IMR-90 (cell line): Measurements from ENCODE around the gene GPC5. TPM values are rescaled to one million over a fixed set of nuclear protein-coding genes. Genes with fewer than 3 reads are reported as not detected.

Experiments used
- ATAC-seq: fragments of 200-7000 bp; cut with Tn5 transposase; 2 replicates; pipeline ENCODE4 v1.9.1; 2020; ENCODE audit warnings: low read depth, mild to moderate bottlenecking, moderate library complexity
- BruUV-seq: library from RNA; stranded (reverse); fragments of 400-500 nt; replicated peaks from 2 replicates; lab custom pipeline; 2021; lab: Mats Ljungman, UMichigan
- CTCF ChIA-PET: fragments of 300-600 bp; formaldehyde crosslinking; extraction: SDS; loops from one replicate; lab custom pipeline; 2021; ENCODE audit warnings: antibody characterized with exemption; lab: Yijun Ruan, JAX
- POLR2A ChIA-PET: fragments of 300-600 bp; sonication (Branson Sonifier 250); formaldehyde crosslinking; loops from one replicate; lab custom pipeline; 2022; ENCODE audit warnings: antibody characterized with exemption; ENCODE audit not compliant: unreplicated experiment; lab: Charles Lee
- DNase-seq: peaks from one replicate; pipeline ENCODE4 v3.0.0; 2013
- H2AFZ ChIP-seq: replicated peaks from 2 replicates; pipeline ENCODE3; 2013; ENCODE audit warnings: low read length, mild to moderate bottlenecking; ENCODE audit not compliant: poor library complexity
- H2AK5ac ChIP-seq: 2 replicates; pipeline ENCODE4 v1.6.1; 2013; ENCODE audit warnings: low read depth, low read length, inconsistent platforms
- H2AK9ac ChIP-seq: replicated peaks from 2 replicates; pipeline ENCODE3; 2013; ENCODE audit warnings: mild to moderate bottlenecking, low read depth, low read length, moderate library complexity; ENCODE audit not compliant: poor library complexity
- H2BK120ac ChIP-seq: 2 replicates; pipeline ENCODE4 v1.6.1; 2013; ENCODE audit warnings: low read depth, low read length, inconsistent platforms
- H2BK15ac ChIP-seq: 3 replicates; pipeline ENCODE4 v1.6.1; 2013; ENCODE audit warnings: low read depth, low read length, inconsistent platforms
- H2BK20ac ChIP-seq: 2 replicates; pipeline ENCODE4 v1.6.1; 2013; ENCODE audit warnings: low read depth, mild to moderate bottlenecking, inconsistent platforms, low read length, moderate library complexity
- H2BK5ac ChIP-seq: 2 replicates; pipeline ENCODE4 v1.6.1; 2013; ENCODE audit warnings: mild to moderate bottlenecking, low read depth, low read length, inconsistent platforms; ENCODE audit not compliant: poor library complexity, severe bottlenecking
- H3K14ac ChIP-seq: replicated peaks from 2 replicates; pipeline ENCODE4 v1.6.1; 2013; ENCODE audit warnings: low read depth, low read length, inconsistent platforms
- H3K18ac ChIP-seq: 2 replicates; pipeline ENCODE4 v1.6.1; 2013; ENCODE audit warnings: low read depth, low read length, control low read depth
- H3K23ac ChIP-seq: 2 replicates; pipeline ENCODE4 v1.6.1; 2013; ENCODE audit warnings: low read depth, low read length, inconsistent platforms
- H3K27ac ChIP-seq: 2 replicates; pipeline ENCODE4 v1.5.1; 2013; ENCODE audit warnings: mild to moderate bottlenecking, control low read depth, low read length; ENCODE audit not compliant: insufficient read depth
- H3K27me3 ChIP-seq: 2 replicates; pipeline ENCODE4 v1.6.1; 2013; ENCODE audit warnings: low read length; ENCODE audit not compliant: control insufficient read depth, insufficient read depth
- H3K36me3 ChIP-seq: 2 replicates; pipeline ENCODE4 v1.6.1; 2013; ENCODE audit warnings: low read length, mixed read lengths; ENCODE audit not compliant: control insufficient read depth, insufficient read depth
- H3K4ac ChIP-seq: 2 replicates; pipeline ENCODE4 v1.6.1; 2013; ENCODE audit warnings: low read depth, low read length, inconsistent platforms
- H3K4me1 ChIP-seq: 2 replicates; pipeline ENCODE4 v1.6.1; 2013; ENCODE audit warnings: low read length, mixed read lengths; ENCODE audit not compliant: control insufficient read depth, insufficient read depth
- H3K4me2 ChIP-seq: 2 replicates; pipeline ENCODE4 v1.6.1; 2013; ENCODE audit warnings: low read depth, mild to moderate bottlenecking, control low read depth, low read length, moderate library complexity
- H3K4me3 ChIP-seq: 2 replicates; pipeline ENCODE4 v1.5.1; 2013; ENCODE audit warnings: low read depth, mild to moderate bottlenecking, control low read depth, low read length, moderate library complexity; ENCODE audit not compliant: insufficient read depth
- H3K56ac ChIP-seq: 2 replicates; pipeline ENCODE4 v1.6.1; 2013; ENCODE audit warnings: low read length, inconsistent platforms; ENCODE audit not compliant: insufficient read depth; ENCODE audit errors: extremely low read depth
- H3K79me1 ChIP-seq, 2 experiments: 2 replicates each; pipeline ENCODE4 v1.6.1; 2013; ENCODE audit warnings: low read length in 2 of 2, inconsistent platforms in 1 of 2, low read depth in 1 of 2
- H3K9ac ChIP-seq: 2 replicates; pipeline ENCODE4 v1.6.1; 2013; ENCODE audit warnings: low read depth, low read length, control low read depth
- H3K9me1 ChIP-seq: 2 replicates; pipeline ENCODE4 v1.6.1; 2013; ENCODE audit warnings: low read length, inconsistent platforms; ENCODE audit not compliant: insufficient read depth
- H3K9me3 ChIP-seq: 2 replicates; pipeline ENCODE4 v1.6.1; 2013; ENCODE audit warnings: low read length; ENCODE audit not compliant: control insufficient read depth, insufficient read depth
- H4K20me1 ChIP-seq: 2 replicates; pipeline ENCODE4 v1.6.1; 2013; ENCODE audit warnings: low read length, inconsistent platforms; ENCODE audit not compliant: insufficient read depth
- H4K5ac ChIP-seq: 2 replicates; pipeline ENCODE4 v1.6.1; 2013; ENCODE audit warnings: mild to moderate bottlenecking, low read depth, low read length, control low read depth
- H4K8ac ChIP-seq, 2 experiments: 2 replicates each; pipeline ENCODE4 v1.6.1; 2013; ENCODE audit warnings: low read depth in 2 of 2, low read length in 2 of 2, control low read depth in 1 of 2, inconsistent platforms in 1 of 2
- H4K91ac ChIP-seq: 2 replicates; pipeline ENCODE4 v1.6.1; 2013; ENCODE audit warnings: low read depth, low read length, inconsistent platforms; ENCODE audit not compliant: insufficient read depth
- BHLHE40 ChIP-seq: fragments of 150-350 bp; IDR thresholded peaks from 2 replicates; pipeline ENCODE4 v1.6.1; 2016; ENCODE audit warnings: mild to moderate bottlenecking, low read depth, low read length
- CEBPB ChIP-seq: IDR thresholded peaks from 2 replicates; pipeline ENCODE4 v1.6.1; 2012; ENCODE audit warnings: low read depth, low read length, improper control_type of control experiment
- CHD1 ChIP-seq: IDR thresholded peaks from 2 replicates; pipeline ENCODE4 v1.6.1; 2012; ENCODE audit warnings: low read depth, low read length, improper control_type of control experiment
- FOS ChIP-seq: fragments of 150-350 bp; IDR thresholded peaks from 2 replicates; pipeline ENCODE4 v1.6.1; 2016; ENCODE audit warnings: low read depth, low read length
- MAFK ChIP-seq: IDR thresholded peaks from 2 replicates; pipeline ENCODE4 v1.6.1; 2012; ENCODE audit warnings: low read depth, low read length, improper control_type of control experiment
- MAZ ChIP-seq: IDR thresholded peaks from 2 replicates; pipeline ENCODE4 v1.6.1; 2012; ENCODE audit warnings: low read depth, mild to moderate bottlenecking, low read length, improper control_type of control experiment, moderate library complexity, borderline replicate concordance
- MXI1 ChIP-seq: IDR thresholded peaks from 2 replicates; pipeline ENCODE4 v1.6.1; 2012; ENCODE audit warnings: low read depth, mild to moderate bottlenecking, low read length, moderate library complexity, borderline replicate concordance
- NFE2L2 ChIP-seq: fragments of 150-350 bp; IDR thresholded peaks from 2 replicates; pipeline ENCODE4 v1.6.1; 2016; ENCODE audit warnings: low read depth, mild to moderate bottlenecking, low read length
- POLR2A ChIP-seq: IDR thresholded peaks from 2 replicates; pipeline ENCODE4 v1.6.1; 2012; ENCODE audit warnings: mild to moderate bottlenecking, low read depth, low read length
- RAD21 ChIP-seq: IDR thresholded peaks from 2 replicates; pipeline ENCODE4 v1.6.1; 2012; ENCODE audit warnings: low read length, improper control_type of control experiment
- RCOR1 ChIP-seq: IDR thresholded peaks from 2 replicates; pipeline ENCODE4 v1.6.1; 2012; ENCODE audit warnings: mild to moderate bottlenecking, low read length, improper control_type of control experiment; ENCODE audit not compliant: insufficient replicate concordance
- RFX5 ChIP-seq: IDR thresholded peaks from 2 replicates; pipeline ENCODE4 v1.8.0; 2012; ENCODE audit warnings: low read depth, mild to moderate bottlenecking, low read length, moderate library complexity
- SMC3 ChIP-seq: fragments of 150-350 bp; IDR thresholded peaks from 2 replicates; pipeline ENCODE4 v1.6.1; 2016; ENCODE audit warnings: low read depth, mild to moderate bottlenecking, antibody characterized with exemption, low read length, moderate library complexity
- USF2 ChIP-seq: fragments of 150-350 bp; IDR thresholded peaks from 2 replicates; pipeline ENCODE4 v1.6.1; 2017; ENCODE audit warnings: mild to moderate bottlenecking, antibody characterized with exemption, low read length, low read depth
- WGBS, 2 experiments: methylation state at CpG; one replicate each; pipeline versions ENCODE4 v1.1.5 to v1.1.7; 2013; ENCODE audit warnings: missing lambda C conversion rate in 2 of 2; ENCODE audit not compliant: insufficient read length in 1 of 2; ENCODE audit errors: extremely low coverage in 2 of 2; 5-methylcytosine and 5-hydroxymethylcytosine counted together
- dilution Hi-C: fragments of 300-500 bp; cut with HindIII; formaldehyde crosslinking; loops from one replicate; pipeline ENCODE4 v1.14.3; 2018; ENCODE audit warnings: low sequenced_read_pairs; ENCODE audit not compliant: unreplicated experiment
- in situ Hi-C: fragments of 300-500 bp; cut with MboI; formaldehyde crosslinking; loops from 3 replicates; pipeline ENCODE4 v1.14.3; 2019; ENCODE audit warnings: low sequenced_read_pairs, inconsistent platforms, mixed read lengths
- intact Hi-C: fragments of 100-400 bp; cut with micrococcal nuclease; formaldehyde crosslinking; loops from 2 replicates; pipeline ENCODE4 v1.10.0; 2022
- polyA plus RNA-seq, 3 experiments: library from polyadenylated mRNA; depleted of rRNA; stranded (reverse); fragments of >200 nt; gene quantifications; 2 replicates each; pipeline ENCODE4 v1.2.3, GENCODE V29; 2012; ENCODE audit warnings: low replicate concordance in 1 of 3
- total RNA-seq: library from RNA; depleted of rRNA; stranded (reverse); fragments of >200 nt; gene quantifications from 2 replicates; pipeline ENCODE4 v1.2.3, GENCODE V29; 2012
- TF ChIP-seq, protein P1 (sequence below): conservative IDR thresholded peaks from 2 replicates; pipeline ENCODE4 v1.5.1; 2012; ENCODE audit warnings: mild to moderate bottlenecking, low read depth, low read length, improper control_type of control experiment
- TF ChIP-seq, protein P2 (sequence below): fragments of 150-350 bp; IDR thresholded peaks from 2 replicates; pipeline ENCODE4 v1.6.1; 2016; ENCODE audit warnings: low read depth, mild to moderate bottlenecking, low read length, moderate library complexity, borderline replicate concordance

GPC5 gene
- total and polyA plus RNA-seq, 2 of the 4 experiments (the other 2 are of a cell fraction) = 0.94 to 1.8 TPM

DNA sequence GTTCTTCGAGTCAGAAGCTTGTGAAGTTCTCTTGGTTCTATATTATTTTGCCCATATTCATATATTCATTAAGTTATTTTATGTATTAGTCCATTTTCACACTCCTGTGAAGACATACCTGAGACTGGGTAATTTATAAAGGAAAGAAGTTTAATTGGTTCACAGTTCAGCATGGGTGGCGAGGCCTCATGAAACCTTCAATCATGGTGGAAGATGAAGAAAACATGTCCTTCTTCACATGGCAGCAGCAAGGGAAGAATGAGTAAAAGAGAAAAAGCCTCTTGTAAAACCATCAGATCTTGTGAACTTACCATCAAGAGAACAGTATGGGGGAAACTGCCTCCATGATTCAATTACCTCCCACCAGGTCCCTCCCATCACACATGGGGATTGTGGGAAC lies 182.3 kb downstream of the GPC5 start:
- no peak for ATAC-seq

More for the DNA sequence above, 182.3 kb downstream of the GPC5 start:
- Histone ChIP-seq H4K8ac (no peak overlapping the region), H3K4me2 (no peak overlapping the region), H4K91ac (no peak overlapping the region), H3K36me3 (no peaks in the 10 kb centered on the region), H3K9me3 (peaks cover 3% of the 10 kb centered on the region; the same call in 1 of the 2 replicates), H3K56ac (no peak overlapping the region), H3K18ac (no peak overlapping the region), H2AFZ (no peak overlapping the region), H2AK9ac (no peak overlapping the region), H4K20me1 (no peaks in the 10 kb centered on the region), H4K5ac (no peak overlapping the region), H2BK20ac (no peak overlapping the region), H3K27me3 (no peaks in the 10 kb centered on the region), H3K79me1 (no peaks in the 10 kb centered on the region), H3K14ac (no peak overlapping the region), H3K4ac (no peak overlapping the region), H2BK5ac (no peak overlapping the region), H3K4me3 (no peak overlapping the region), H3K4me1 (no peaks in the 10 kb centered on the region), H3K23ac (no peak overlapping the region), H2BK120ac (no peak overlapping the region), H3K9ac (no peak overlapping the region), H3K9me1 (no peaks in the 10 kb centered on the region), H2BK15ac (no peak overlapping the region), H2AK5ac (no peak overlapping the region), H3K27ac (no peak overlapping the region)
- CTCF ChIA-PET = no interaction called here
- dilution Hi-C loops = no loop called here
- no peak for TF ChIP-seq SMC3
- TF ChIP-seq MAZ = no peak
- no peak for TF ChIP-seq CHD1
- TF ChIP-seq RFX5 = no peak
- TF ChIP-seq RCOR1 = no peak
- TF ChIP-seq USF2 = no peak
- TF ChIP-seq FOS = no peak
- TF ChIP-seq MAFK = no peak
- no peak for TF ChIP-seq BHLHE40
- TF ChIP-seq, protein P1, sequence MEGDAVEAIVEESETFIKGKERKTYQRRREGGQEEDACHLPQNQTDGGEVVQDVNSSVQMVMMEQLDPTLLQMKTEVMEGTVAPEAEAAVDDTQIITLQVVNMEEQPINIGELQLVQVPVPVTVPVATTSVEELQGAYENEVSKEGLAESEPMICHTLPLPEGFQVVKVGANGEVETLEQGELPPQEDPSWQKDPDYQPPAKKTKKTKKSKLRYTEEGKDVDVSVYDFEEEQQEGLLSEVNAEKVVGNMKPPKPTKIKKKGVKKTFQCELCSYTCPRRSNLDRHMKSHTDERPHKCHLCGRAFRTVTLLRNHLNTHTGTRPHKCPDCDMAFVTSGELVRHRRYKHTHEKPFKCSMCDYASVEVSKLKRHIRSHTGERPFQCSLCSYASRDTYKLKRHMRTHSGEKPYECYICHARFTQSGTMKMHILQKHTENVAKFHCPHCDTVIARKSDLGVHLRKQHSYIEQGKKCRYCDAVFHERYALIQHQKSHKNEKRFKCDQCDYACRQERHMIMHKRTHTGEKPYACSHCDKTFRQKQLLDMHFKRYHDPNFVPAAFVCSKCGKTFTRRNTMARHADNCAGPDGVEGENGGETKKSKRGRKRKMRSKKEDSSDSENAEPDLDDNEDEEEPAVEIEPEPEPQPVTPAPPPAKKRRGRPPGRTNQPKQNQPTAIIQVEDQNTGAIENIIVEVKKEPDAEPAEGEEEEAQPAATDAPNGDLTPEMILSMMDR = no peak
- TF ChIP-seq, protein P2, sequence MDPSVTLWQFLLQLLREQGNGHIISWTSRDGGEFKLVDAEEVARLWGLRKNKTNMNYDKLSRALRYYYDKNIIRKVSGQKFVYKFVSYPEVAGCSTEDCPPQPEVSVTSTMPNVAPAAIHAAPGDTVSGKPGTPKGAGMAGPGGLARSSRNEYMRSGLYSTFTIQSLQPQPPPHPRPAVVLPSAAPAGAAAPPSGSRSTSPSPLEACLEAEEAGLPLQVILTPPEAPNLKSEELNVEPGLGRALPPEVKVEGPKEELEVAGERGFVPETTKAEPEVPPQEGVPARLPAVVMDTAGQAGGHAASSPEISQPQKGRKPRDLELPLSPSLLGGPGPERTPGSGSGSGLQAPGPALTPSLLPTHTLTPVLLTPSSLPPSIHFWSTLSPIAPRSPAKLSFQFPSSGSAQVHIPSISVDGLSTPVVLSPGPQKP = no peak
- no peak for TF ChIP-seq MXI1
- no peak for TF ChIP-seq RAD21
- no peak for TF ChIP-seq CEBPB
- TF ChIP-seq NFE2L2 = no peak
- no peak for TF ChIP-seq POLR2A
- no CpG with 5 or more reads among the region's 2 CpGs for WGBS, 2 experiments
- no TSS peak for BruUV-seq
- POLR2A ChIA-PET = no interaction called here
- in situ Hi-C loops = no loop called here
- no peak for DNase-seq
- intact Hi-C loops = no loop called here
